NCI-H1092 treated with DMSO at 0.1 percent for 48 hours (cell line): ENCODE results near the gene MYL3.

Source experiments
- DNase-seq: peaks from one replicate; lab custom pipeline; 2025; lab: John Stamatoyannopoulos, UW

The MYL3 gene

DNA sequence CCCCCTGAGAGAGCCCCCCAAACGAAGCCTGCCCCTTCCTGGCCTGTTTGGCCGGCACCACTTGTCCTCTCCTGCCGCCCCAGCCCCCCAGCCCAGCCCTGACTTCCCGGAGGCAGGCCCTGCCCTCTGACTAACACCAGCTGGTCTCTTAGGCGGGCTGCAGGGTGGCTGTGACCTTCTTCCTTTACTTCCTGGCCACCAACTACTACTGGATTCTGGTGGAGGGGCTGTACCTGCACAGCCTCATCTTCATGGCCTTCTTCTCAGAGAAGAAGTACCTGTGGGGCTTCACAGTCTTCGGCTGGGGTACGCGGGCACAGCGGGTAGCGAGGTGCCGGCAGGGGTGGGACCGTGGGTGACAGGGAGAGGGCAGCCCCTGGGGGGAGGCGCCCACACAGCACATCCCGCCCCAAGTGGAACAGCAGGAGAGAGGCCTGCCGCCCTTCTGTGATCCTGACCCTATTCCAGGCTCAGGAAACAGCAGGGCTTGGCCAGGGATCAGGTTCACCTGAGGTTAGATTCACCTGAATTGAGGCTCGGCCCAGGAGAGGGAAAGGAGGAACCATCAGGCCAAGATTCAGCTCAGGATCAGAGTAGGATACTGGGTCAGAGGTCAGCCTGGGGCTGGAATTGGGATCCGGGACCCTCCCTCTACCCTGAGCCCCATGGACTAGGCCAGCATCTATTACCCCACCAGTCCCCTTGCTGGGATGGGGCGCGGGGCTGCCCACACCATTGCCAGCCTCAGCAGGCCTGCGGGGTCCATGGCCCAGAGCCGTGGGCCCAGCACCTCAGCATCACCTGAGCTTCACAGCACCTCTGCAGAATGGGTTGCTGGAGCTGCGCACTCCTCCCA lies 36.1 kb upstream of the MYL3 start:
- no peak for DNase-seq

DNA sequence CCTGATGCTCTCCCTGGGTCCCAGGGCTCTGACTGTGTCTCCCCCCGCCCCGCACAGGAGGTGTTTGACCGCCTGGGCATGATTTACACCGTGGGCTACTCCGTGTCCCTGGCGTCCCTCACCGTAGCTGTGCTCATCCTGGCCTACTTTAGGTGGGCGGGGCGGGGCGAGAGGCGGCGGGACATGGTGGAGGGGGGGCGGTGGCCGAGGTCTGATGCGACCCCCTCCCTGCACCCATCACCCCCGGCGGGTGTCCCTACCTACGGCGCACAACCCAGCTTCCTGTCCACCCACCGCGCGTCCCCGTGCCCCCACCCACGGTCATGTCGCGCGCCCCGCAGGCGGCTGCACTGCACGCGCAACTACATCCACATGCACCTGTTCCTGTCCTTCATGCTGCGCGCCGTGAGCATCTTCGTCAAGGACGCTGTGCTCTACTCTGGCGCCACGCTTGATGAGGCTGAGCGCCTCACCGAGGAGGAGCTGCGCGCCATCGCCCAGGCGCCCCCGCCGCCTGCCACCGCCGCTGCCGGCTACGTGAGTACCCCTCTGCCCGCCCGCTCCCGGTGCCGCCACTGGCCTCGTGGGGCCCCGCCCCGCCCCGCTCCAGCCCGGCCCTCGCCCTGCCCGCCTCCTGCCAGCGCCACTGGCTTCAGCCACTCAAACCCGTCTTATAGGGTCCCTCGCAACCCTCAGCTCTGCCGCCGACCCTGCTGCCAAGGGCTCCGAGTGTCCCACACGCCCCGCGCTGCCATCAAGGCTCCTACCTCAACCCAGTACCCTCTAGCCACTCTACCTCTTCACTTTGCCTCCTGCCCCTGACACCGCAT lies 35.3 kb upstream of the MYL3 start:
- no peak for DNase-seq

DNA sequence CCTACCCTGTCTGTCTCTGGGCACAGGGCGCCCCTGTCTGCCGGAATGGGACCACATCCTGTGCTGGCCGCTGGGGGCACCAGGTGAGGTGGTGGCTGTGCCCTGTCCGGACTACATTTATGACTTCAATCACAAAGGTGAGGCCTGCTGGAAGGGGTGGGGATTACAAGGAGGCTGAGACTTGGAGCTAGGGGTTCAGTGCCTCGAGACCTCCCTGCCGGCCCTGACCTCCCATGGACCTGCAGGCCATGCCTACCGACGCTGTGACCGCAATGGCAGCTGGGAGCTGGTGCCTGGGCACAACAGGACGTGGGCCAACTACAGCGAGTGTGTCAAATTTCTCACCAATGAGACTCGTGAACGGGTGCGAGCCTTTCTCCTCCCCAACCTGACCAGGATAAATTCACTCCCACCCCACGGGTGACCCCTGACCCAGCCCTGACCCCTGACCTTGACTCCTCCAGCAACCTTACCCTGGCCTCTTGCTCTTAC lies 34.6 kb upstream of the MYL3 start:
- DNase-seq = no peak

DNA sequence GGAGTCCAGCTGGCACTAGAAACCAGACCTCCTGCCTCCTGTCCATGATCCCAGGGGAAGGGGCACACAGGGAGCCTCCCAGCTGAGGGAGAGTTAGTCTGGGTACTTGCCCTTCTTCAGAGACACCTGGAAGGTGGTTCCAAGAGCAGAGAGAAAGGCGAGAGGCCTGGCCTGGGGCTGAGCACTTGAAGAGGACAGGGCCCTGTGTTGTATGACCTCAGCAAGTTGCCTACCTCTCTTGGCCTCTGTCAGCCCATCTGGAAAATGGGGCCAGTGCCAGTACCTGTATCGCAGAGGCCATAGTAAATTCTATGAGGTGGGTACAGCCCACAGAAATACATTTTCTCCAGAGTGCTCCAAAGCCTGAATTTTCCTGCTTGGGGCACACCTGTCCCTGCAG lies 33.8 kb upstream of the MYL3 start:
- DNase-seq = no peak

DNA sequence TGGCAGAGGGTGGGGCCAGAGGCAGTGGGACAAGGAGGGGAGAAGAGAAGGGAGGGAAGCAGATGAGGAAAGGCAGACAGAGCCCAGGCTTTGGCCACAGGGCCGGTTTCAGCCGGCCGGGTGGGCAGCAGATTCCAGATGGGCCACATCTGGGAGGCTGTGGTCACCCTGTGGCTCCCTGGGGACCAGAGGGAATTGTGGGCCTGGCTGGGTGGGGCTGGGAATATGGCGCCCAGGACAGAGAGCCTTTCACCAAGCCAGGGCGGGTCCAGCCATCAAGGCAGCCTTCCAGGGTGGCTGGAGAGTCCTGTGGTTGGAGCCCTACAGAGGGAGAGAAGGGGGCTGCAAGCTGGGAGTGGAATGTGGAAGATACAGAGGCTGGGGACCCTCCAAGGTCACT lies 33.1 kb upstream of the MYL3 start:
- no peak for DNase-seq

DNA sequence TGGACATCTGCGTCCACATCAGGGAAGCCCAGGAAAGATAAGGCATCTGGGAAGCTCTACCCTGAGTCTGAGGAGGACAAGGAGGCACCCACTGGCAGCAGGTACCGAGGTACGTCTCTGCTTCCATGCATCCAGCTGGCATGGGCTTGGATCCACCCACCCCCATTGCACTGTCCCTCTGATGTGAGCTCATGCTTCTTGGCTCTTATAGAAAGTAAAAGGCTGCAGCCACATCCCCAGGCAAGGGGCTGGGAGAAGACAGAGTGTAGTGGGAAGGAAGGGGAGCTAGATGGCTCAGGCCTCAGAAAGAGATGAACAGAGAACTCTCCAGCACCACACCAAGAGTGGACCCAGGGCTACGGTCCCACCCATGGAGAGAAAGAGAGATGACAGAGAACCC lies 32.5 kb upstream of the MYL3 start:
- DNase-seq = no peak

DNA sequence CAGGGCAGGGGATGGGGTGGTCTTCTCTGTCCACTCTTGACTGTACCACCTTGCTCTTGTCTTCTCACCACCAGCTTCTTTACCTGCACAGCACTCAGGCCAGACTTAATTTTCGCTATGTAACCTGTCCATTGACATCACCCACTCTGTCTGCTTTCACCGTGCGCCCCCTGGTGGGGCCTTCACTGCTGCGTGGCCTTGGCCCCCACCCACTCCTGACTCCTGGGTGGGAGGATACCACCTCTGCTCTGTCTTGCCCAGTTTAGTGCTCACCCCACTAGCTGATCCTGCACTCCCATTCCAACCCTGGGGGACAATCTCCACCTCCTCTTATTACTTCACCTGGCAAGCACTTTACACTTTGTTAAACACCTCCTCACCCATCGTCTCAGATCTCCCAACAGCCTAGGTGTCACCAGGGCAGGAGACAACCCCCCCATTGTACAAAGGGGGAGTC lies 32.0 kb upstream of the MYL3 start:
- peak; percentile 17 for DNase-seq

DNA sequence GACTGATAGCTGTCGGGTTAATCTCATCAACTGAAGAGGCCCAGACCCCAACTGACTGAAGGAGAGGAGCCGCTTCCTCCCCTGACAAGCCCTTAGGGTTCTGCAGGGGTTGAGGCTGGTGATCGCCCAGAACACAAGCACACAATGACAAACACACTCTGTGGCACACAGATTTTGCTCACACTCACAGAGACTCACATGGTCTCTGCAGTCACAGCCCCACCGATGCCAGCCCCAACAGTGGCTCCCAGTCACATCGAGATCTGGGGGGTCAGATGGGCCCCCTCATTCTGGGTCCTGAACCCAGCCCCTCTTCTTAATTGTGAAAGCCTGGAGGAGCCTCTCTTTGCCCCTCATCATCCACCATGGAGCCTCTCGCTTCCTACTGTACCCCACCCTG lies 31.0 kb upstream of the MYL3 start:
- DNase-seq = no peak

DNA sequence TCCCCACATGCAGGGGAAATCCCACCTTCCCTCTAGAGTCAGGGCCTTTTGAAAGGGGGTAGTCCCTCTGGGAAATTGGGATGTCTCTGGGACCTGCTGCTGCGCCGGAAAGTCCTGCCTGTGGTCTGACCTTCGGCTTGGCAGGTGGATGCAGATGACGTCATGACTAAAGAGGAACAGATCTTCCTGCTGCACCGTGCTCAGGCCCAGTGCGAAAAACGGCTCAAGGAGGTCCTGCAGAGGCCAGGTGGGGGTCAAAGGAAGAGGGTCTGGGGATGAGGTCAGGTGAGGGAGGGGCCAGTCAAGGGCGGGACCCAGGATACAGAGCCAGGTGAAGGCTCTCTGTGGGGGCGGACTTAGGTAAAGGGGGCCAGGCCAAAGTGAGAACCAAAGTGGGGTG lies 30.5 kb upstream of the MYL3 start:
- no peak for DNase-seq

DNA sequence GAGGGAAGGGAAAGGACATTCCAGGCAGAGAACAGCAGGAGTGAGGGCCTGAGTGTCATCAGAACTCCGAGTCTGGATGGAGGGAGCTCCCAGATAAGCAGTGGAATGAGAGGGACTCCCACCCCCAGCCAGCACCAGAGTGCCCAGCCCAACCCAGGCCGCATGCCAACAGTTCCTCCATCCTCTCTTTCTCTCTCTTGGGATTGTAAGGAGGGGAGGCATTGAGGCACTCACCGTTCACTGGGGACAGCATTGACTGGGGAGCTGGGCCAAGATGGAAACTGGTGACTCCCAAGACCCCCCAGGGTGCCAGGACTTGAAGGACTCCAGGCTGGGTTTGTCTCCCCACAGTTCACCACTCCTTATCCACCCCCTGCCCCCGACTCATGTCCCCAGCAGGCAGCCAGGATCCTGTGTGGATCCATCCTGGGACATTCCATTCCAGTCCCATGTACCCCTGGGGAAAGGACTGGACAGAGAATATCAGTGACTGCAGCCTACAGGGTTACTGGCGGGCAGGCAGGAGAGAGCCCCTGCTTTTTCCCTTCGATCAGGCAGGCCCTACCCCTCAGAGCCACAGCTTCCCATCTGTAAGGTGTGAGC lies 30.0 kb upstream of the MYL3 start:
- DNase-seq = no peak

DNA sequence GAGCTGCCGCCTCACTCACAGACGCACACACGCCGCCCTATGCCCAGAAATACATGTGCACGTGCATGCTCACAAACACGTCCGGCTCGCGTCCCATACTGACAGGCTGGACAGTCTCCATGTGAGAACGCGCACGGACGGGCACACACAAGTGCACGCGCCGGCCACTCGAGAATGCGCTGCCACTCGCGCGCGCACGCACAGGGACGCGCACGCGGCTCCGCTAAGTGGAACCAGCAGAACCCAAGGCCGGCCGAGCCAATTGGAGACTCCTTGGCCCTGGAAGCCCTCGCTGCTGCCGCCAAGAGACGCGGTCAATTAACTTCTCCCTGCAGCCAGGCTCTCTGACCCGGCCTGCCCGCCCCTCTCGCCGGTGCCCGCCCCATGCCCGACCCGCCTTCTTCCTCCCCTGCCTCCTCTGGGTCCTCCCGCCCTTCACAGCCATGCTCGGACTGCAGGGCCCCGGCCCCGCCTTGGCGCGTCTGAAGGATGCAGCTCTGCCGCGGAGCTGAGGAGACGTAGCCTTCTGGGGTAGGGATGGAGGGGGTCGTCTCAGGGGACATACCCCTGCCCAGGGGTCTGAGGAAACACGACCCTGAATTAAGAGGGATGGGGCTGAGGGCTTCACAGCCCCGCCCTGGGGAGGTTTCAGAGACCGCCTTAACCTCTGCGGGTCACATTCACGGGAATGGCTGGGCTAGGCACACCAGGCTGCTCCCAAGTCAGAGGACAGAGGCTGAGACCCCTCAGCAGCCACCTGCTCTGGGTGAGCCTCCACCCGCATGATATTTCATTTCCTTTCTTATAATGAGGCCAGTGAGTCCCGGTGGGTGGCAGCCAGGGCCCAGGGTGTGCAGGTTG lies 29.3 kb upstream of the MYL3 start:
- DNase-seq = no peak

DNA sequence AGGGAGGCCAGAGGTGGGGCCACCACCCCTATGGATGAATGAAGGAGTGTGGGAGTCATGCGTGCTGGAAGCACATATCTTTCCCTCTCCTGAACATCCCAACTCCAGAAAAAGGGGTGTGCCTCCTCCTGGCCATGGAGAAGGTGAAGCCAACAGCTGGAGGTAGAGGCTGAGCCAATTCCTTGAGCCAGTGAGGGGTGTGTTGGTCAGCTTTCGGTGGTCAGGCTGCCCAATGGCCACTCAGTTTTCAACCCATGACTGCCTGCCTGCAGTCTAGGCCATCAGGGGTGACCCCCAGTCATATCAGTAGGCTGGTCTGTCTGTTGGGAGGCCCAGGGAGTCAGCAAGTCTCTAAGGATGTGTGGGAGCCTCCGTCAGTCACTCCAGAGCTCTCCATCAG lies 27.9 kb upstream of the MYL3 start:
- no peak for DNase-seq

DNA sequence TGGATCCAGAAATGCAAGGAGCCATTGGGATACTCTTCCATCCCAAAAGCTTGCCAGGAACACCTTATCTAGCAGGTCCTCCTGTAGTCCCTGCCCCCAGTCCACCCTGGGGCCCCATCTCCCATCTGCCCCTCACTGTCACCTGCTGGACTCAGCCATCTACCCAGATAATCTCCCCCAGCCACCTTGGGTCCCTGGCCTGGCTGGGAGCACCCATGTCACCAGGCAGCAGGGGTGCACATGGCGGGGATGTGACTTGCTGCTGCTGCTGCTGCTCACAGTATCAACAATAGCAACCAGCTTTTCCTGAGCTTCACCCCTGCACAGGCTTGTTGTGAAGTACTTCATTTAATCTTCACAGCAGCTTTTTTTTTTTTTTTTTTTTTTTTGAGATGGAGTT lies 26.9 kb upstream of the MYL3 start:
- no peak for DNase-seq

DNA sequence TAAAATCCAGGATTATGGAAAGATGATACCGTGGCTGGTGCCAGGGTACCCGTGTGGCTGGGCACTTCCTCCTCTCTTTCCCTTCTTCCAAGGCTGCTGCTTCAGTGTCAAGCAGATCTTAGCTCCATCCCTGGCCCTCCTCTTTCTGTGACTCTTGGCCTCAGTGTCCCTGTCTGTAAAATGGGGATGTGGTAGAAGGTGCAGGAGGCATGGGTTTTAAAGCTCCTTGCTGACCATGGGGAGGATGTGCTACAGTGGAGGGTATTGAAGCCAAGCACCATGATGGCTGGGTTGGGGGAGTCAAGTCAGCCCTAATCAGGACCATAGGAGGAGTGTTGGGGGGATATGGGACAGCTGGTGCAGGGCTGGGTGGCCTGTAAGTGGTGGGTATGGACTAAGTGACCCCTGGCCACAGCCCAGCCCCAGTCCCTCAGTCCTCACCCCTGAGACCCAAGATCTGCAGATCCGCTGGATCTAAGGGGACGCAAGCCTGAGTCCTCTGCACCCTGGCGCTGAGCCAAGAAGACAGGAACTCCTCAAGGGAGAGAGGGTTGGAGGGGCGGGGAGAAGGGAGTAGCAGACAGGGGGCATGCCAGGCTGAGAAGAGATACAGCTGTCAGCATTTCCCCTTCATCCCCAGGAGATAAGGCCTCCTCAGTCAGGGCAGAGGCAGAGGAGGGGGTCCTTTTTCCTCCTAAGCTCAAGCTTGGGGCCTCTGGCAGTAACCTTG lies 26.3 kb upstream of the MYL3 start:
- DNase-seq = no peak

DNA sequence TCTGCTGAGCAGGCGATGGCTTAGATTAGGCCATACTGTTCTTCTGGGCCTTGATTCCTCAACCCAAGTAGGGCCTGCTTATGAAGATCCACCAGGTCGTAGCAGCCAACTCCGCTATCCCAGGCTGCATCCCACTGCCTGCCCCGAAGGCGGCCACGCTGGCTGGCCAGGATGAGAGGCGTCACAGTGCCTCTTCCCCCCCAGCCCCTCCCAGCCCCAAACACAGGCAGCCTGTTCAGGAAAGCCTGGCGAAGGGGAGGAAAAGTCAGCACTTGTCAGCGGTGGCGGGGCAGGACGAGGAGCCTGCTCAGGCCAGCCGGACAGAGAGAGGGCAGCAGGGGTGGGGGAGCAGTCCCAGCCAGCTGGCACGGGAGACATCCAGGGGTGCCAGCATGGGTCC lies 25.5 kb upstream of the MYL3 start:
- DNase-seq = no peak

DNA sequence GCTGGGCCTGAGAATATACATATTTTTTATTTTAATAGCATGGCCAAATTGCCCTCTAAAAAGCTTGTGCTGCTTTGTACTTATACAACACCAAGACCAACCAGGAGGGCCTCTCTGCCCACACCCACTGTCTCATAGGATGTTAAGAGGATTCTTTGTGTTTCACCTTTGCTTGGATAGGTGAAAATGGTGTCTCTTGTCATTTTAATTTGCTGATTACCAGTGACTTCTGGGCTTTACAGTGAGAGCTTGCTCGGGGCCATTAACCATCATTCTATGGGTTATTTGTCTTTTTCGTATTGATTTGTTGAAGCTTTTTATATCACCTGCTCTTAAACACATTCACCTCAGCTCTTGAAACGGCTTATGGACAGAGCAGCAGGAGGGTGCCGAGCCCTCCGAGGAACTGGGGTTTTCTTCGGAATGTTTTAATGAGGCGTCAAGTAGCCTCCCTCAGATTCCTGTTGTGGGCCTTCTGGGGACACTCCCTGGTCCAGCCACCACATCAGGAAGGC lies 24.8 kb upstream of the MYL3 start:
- DNase-seq = no peak

DNA sequence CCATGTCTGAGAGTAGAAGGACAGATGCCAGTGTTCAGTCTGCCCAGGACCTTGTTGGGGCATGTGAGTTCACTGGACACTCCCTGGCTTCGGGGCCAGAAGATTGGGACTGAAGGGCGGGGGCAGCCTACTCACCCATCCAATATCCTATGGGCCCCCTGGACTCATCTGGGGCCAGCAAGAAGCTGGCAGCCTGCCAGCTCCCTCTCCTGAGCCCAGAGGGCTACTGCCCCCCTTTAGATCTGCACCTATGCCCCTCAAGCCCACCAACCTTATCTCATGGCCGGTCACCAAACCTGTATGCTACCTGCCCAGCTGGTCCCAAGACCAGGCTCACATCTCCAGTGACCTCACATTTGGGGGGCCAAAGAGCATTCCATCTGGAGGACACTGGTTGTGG lies 22.4 kb upstream of the MYL3 start:
- no peak for DNase-seq

DNA sequence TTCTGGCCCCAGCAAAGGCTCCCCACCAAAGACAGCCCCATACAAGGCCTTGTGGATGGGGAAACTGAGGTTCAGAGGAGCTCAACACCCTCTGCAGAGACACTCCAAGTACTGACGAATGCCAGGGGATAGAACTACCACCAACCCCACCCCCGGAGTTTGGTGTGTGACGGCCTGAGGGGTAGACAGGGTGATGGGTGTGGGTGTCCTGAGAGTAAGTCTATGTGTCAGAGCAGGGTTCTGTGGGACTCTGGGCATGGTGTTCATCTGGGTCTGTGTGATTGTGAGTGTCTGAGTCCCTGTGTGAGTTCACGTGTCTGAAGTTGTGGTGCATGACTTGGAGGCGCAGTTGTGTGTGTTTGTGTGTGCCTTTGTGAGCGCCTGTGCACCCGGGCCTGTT lies 21.7 kb upstream of the MYL3 start:
- DNase-seq = no peak

DNA sequence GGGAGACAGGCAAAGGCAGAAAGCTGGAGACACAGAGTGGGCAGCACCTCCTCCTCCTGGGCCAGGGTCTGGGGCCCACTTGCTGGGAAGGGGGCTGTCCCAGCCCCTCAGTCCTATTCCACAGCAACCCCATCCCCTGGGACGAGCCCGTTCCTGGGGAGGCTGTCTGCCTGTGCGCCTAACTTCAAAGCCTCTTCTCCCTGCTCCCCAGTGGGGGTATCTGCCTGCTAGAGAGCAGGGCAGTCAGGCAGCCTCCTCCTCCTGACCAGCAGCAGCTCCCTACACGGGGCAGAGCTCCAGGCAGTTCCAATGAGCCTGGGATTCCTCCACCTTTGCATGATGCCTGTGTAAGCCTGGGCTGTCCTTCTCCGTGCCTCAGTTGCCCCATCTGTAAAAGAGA lies 21.2 kb upstream of the MYL3 start:
- no peak for DNase-seq

DNA sequence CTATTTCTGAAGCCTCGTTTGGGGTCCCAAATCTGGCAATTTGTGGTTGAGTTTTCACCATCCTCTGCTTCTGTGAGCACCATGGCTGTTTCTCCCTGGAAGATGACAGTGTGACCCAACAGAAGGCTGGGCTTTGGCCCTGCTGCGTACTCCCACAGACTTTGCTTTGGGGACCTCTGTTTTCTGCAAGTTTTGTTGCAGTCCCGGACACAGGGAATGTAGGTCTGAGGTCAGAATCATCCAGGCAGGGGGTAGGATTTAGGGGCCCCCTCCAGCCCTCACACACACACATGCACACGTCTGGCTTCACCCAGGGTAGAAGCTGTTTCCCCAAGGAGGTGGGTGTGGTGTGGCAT lies 20.6 kb upstream of the MYL3 start:
- no peak for DNase-seq
